ENCODE data around the gene CEACAM1.

CEACAM1 gene

GRCh38 chr19:42472402-42473147 lies 55.7 kb downstream of the CEACAM1 start:
- H2AFZ ChIP-seq (ENCODE audit: low read depth, low read length), result no peak overlapping the region
- H2BK5ac ChIP-seq (ENCODE audit: low read depth, low read length, poor library complexity, severe bottlenecking), result no peak overlapping the region
- no peaks in the 10 kb centered on the region for H3K36me3 ChIP-seq (ENCODE audit: control insufficient read depth in 1 of 2, insufficient read depth in 2 of 2, low read depth in 1 of 2, low read length in 2 of 2)
- no peak overlapping the region for H3K4me2 ChIP-seq (ENCODE audit: low read length, poor library complexity, severe bottlenecking)
- no peaks in the 10 kb centered on the region for H3K9me3 ChIP-seq (ENCODE audit: control insufficient read depth, low read length)
- H3K4me3 ChIP-seq (ENCODE audit: insufficient read depth in 1 of 2, low read depth in 1 of 2, low read length in 2 of 2), result no peak overlapping the region
- no peak overlapping the region for H4K8ac ChIP-seq (ENCODE audit: low read length)
- peaks cover 2% of the 10 kb centered on the region for H3K4me1 ChIP-seq (ENCODE audit: control insufficient read depth, insufficient read depth, low read depth, low read length)
- no peak overlapping the region for H3K18ac ChIP-seq (ENCODE audit: low read depth in 1 of 2, low read length in 2 of 2)
- WGBS, result 90% methylated on average over 5 of the region's 7 CpGs
- no peak overlapping the region for H4K91ac ChIP-seq (ENCODE audit: low read length)
- no peak overlapping the region for H3K14ac ChIP-seq (ENCODE audit: low read length in 2 of 2)
- H2BK15ac ChIP-seq (ENCODE audit: low read depth, poor library complexity, severe bottlenecking), result no peak overlapping the region
- no peak overlapping the region for H3K27ac ChIP-seq (ENCODE audit: low read length, poor library complexity, severe bottlenecking)
- no peak overlapping the region for H2AK5ac ChIP-seq (ENCODE audit: low read length, severe bottlenecking)
- no peaks in the 10 kb centered on the region for H3K79me1 ChIP-seq (replicated peaks; ENCODE audit: low read length, poor library complexity, severe bottlenecking)
- H3K23ac ChIP-seq (ENCODE audit: low read length in 2 of 2), result no peak overlapping the region
- H3K9ac ChIP-seq (ENCODE audit: low read length), result no peak overlapping the region
- H2BK120ac ChIP-seq (ENCODE audit: low read depth, low read length), result no peak overlapping the region
- no peak overlapping the region for H3K4ac ChIP-seq (ENCODE audit: low read depth in 1 of 2, low read length in 2 of 2)
- DNase-seq, result no peak
- H3K27me3 ChIP-seq (ENCODE audit: control insufficient read depth in 1 of 2, insufficient read depth in 1 of 2, low read length in 2 of 2), result peaks cover 7 to 71% of the 10 kb centered on the region in 2 experiments
- H2BK12ac ChIP-seq (ENCODE audit: low read length in 2 of 2), result no peak overlapping the region

- H3K23ac ChIP-seq (ENCODE audit: low read length in 2 of 2), result no peak overlapping the region
- H3K36me3 ChIP-seq (ENCODE audit: control insufficient read depth in 1 of 2, insufficient read depth in 2 of 2, low read depth in 1 of 2, low read length in 2 of 2), result no peaks in the 10 kb centered on the region
- H3K9me3 ChIP-seq (ENCODE audit: control insufficient read depth, low read length), result no peaks in the 10 kb centered on the region
- H3K27me3 ChIP-seq (ENCODE audit: control insufficient read depth in 1 of 2, insufficient read depth in 1 of 2, low read length in 2 of 2), result peaks cover 13 to 70% of the 10 kb centered on the region in 2 experiments
- no peak overlapping the region for H3K18ac ChIP-seq (ENCODE audit: low read depth in 1 of 2, low read length in 2 of 2)
- H3K4ac ChIP-seq (ENCODE audit: low read depth in 1 of 2, low read length in 2 of 2), result no peak overlapping the region
- H4K91ac ChIP-seq (ENCODE audit: low read length), result no peak overlapping the region
- H2BK120ac ChIP-seq (ENCODE audit: low read depth, low read length), result no peak overlapping the region
- H3K4me1 ChIP-seq (ENCODE audit: control insufficient read depth, insufficient read depth, low read depth, low read length), result peaks cover 2% of the 10 kb centered on the region
- no peak overlapping the region for H2AK5ac ChIP-seq (ENCODE audit: low read length, severe bottlenecking)
- H4K8ac ChIP-seq (ENCODE audit: low read length), result no peak overlapping the region
- H3K9ac ChIP-seq (ENCODE audit: low read length), result no peak overlapping the region
- H2BK5ac ChIP-seq (ENCODE audit: low read depth, low read length, poor library complexity, severe bottlenecking), result no peak overlapping the region
- no peak overlapping the region for H3K14ac ChIP-seq (ENCODE audit: low read length in 2 of 2)
- no peak overlapping the region for H2AFZ ChIP-seq (ENCODE audit: low read depth, low read length)
- H3K79me1 ChIP-seq (replicated peaks; ENCODE audit: low read length, poor library complexity, severe bottlenecking), result no peaks in the 10 kb centered on the region
- no peak overlapping the region for H2BK12ac ChIP-seq (ENCODE audit: low read length in 2 of 2)
- 86% methylated on average over 7 of the region's 7 CpGs for WGBS
- H3K4me3 ChIP-seq (ENCODE audit: insufficient read depth in 1 of 2, low read depth in 1 of 2, low read length in 2 of 2), result no peak overlapping the region
- H3K4me2 ChIP-seq (ENCODE audit: low read length, poor library complexity, severe bottlenecking), result no peak overlapping the region
- no peak overlapping the region for H3K27ac ChIP-seq (ENCODE audit: low read length, poor library complexity, severe bottlenecking)
- no peak for DNase-seq
- no peak overlapping the region for H2BK15ac ChIP-seq (ENCODE audit: low read depth, poor library complexity, severe bottlenecking)
Observed at GRCh38 chr19:42471554-42472249, 56.6 kb downstream of the CEACAM1 start.

GRCh38 chr19:42469311-42470235 lies 58.7 kb downstream of the CEACAM1 start:
- Histone ChIP-seq H3K18ac (ENCODE audit: low read depth in 1 of 2, low read length in 2 of 2) (no peak overlapping the region), H4K8ac (ENCODE audit: low read length) (no peak overlapping the region), H3K4ac (ENCODE audit: low read depth in 1 of 2, low read length in 2 of 2) (no peak overlapping the region), H2AK5ac (ENCODE audit: low read length, severe bottlenecking) (no peak overlapping the region), H4K91ac (ENCODE audit: low read length) (no peak overlapping the region), H3K27me3 (ENCODE audit: control insufficient read depth in 1 of 2, insufficient read depth in 1 of 2, low read length in 2 of 2) (peaks cover 13 to 69% of the 10 kb centered on the region in 2 experiments), H3K27ac (ENCODE audit: low read length, poor library complexity, severe bottlenecking) (no peak overlapping the region), H3K14ac (ENCODE audit: low read length in 2 of 2) (no peak overlapping the region), H2BK5ac (ENCODE audit: low read depth, low read length, poor library complexity, severe bottlenecking) (no peak overlapping the region), H2BK15ac (ENCODE audit: low read depth, poor library complexity, severe bottlenecking) (no peak overlapping the region), H3K9me3 (ENCODE audit: control insufficient read depth, low read length) (no peaks in the 10 kb centered on the region), H2AFZ (ENCODE audit: low read depth, low read length) (no peak overlapping the region), H3K9ac (ENCODE audit: low read length) (no peak overlapping the region), H3K79me1 (replicated peaks; ENCODE audit: low read length, poor library complexity, severe bottlenecking) (no peaks in the 10 kb centered on the region), H3K4me3 (ENCODE audit: insufficient read depth in 1 of 2, low read depth in 1 of 2, low read length in 2 of 2) (no peak overlapping the region), H2BK120ac (ENCODE audit: low read depth, low read length) (no peak overlapping the region), H3K36me3 (ENCODE audit: control insufficient read depth in 1 of 2, insufficient read depth in 2 of 2, low read depth in 1 of 2, low read length in 2 of 2) (no peaks in the 10 kb centered on the region), H3K4me1 (ENCODE audit: control insufficient read depth, insufficient read depth, low read depth, low read length) (peaks cover 2% of the 10 kb centered on the region), H3K4me2 (ENCODE audit: low read length, poor library complexity, severe bottlenecking) (no peak overlapping the region), H2BK12ac (ENCODE audit: low read length in 2 of 2) (no peak overlapping the region), H3K23ac (ENCODE audit: low read length in 2 of 2) (no peak overlapping the region)
- 17% methylated on average over 6 of the region's 8 CpGs for WGBS
- peak; percentile 36 for DNase-seq
